Hematopoietic multipotent progenitor cell treated with erythropoietin and hydrocortisone succinate and interleukin-3 and kit ligand, for 4 days (in vitro differentiated cells): ENCODE data around the gene APEX1.
"Not testable (repeated sequence)": the region's sequence is repeated elsewhere in the genome, so short reads cannot be mapped to it uniquely, and the experiment has no call there.

Source experiments
- DNase-seq: peaks from one replicate; pipeline ENCODE4 v3.0.0-alpha.2; 2015

The APEX1 gene

GRCh38 chr14:20478894-20479293, 23.9 kb downstream of the APEX1 start:
- no peak for DNase-seq

- DNase-seq = peak; percentile 62
Observed at GRCh38 chr14:20482382-20482781, 27.4 kb downstream of the APEX1 start.

GRCh38 chr14:20485900-20486299, 30.9 kb downstream of the APEX1 start:
- no peak for DNase-seq

GRCh38 chr14:20486684-20487395, 31.8 kb downstream of the APEX1 start:
- peak; percentile 63 for DNase-seq

- no peak for DNase-seq
Observed at GRCh38 chr14:20487396-20487725, 32.3 kb downstream of the APEX1 start.

- peak; percentile 74 for DNase-seq
Observed at GRCh38 chr14:20489093-20489994, 34.3 kb downstream of the APEX1 start.

- no peak for DNase-seq
Observed at GRCh38 chr14:20490563-20490962, 35.5 kb downstream of the APEX1 start.

- DNase-seq = no peak
Observed at GRCh38 chr14:20492486-20492885, 37.5 kb downstream of the APEX1 start.

- peak; percentile 74 for DNase-seq
Observed at GRCh38 chr14:20493634-20494033, 38.6 kb downstream of the APEX1 start.

GRCh38 chr14:20494935-20495766, 40.1 kb downstream of the APEX1 start:
- no peak for DNase-seq

- DNase-seq = peak; percentile 62
Observed at GRCh38 chr14:20498622-20499021, 43.6 kb downstream of the APEX1 start.

- DNase-seq = no peak
Observed at GRCh38 chr14:20499108-20499507, 44.1 kb downstream of the APEX1 start.

GRCh38 chr14:20499881-20500280, 44.9 kb downstream of the APEX1 start:
- DNase-seq = no peak

- DNase-seq = no peak
Observed at GRCh38 chr14:20501346-20501745, 46.3 kb downstream of the APEX1 start.

GRCh38 chr14:20503898-20504297, 48.9 kb downstream of the APEX1 start:
- DNase-seq = no peak

- not testable (repeated sequence) for DNase-seq
Observed at GRCh38 chr14:20506276-20506675, 51.2 kb downstream of the APEX1 start.

GRCh38 chr14:20506752-20507151, 51.7 kb downstream of the APEX1 start:
- DNase-seq = not testable (repeated sequence)
